NT2/D1 (cell line): Measurements from ENCODE around the gene ZDHHC7.
"Not testable (repeated sequence)": the region's sequence is repeated elsewhere in the genome, so short reads cannot be mapped to it uniquely, and the experiment has no call there.

ENCODE experiments used
- DNase-seq: peaks from one replicate; pipeline ENCODE4 v3.0.0-alpha.2; 2011; ENCODE audit warnings: low read depth, low spot score
- H3K27me3 ChIP-seq: 2 replicates; pipeline ENCODE4 v1.6.0; 2011; ENCODE audit warnings: mild to moderate bottlenecking; ENCODE audit not compliant: insufficient read length, insufficient read depth
- H3K36me3 ChIP-seq: 2 replicates; pipeline ENCODE4 v1.6.1; 2011; ENCODE audit warnings: mild to moderate bottlenecking, low read length, mixed read lengths; ENCODE audit not compliant: insufficient read depth, insufficient read length
- H3K4me1 ChIP-seq: 2 replicates; pipeline ENCODE4 v1.5.1; 2011; ENCODE audit not compliant: insufficient read depth, insufficient read length
- H3K4me3 ChIP-seq: 2 replicates; pipeline ENCODE4 v1.5.1; 2011; ENCODE audit warnings: low read depth; ENCODE audit not compliant: insufficient read length
- H3K9ac ChIP-seq: 2 replicates; pipeline ENCODE4 v1.6.0; 2011; ENCODE audit warnings: low read depth; ENCODE audit not compliant: insufficient read length
- H3K9me3 ChIP-seq: 2 replicates; pipeline ENCODE4 v1.5.1; 2011; ENCODE audit warnings: mild to moderate bottlenecking, low read length; ENCODE audit not compliant: insufficient read depth
- SUZ12 ChIP-seq: IDR thresholded peaks from 2 replicates; pipeline ENCODE4 v1.6.1; 2011; ENCODE audit not compliant: insufficient read length, insufficient read depth; ENCODE audit errors: extremely low read depth
- YY1 ChIP-seq: IDR thresholded peaks from 2 replicates; pipeline ENCODE4 v1.6.1; 2011; ENCODE audit not compliant: insufficient read length, insufficient read depth
- ZNF274 ChIP-seq: IDR thresholded peaks from 2 replicates; pipeline ENCODE4 v1.6.1; 2011; ENCODE audit warnings: mild to moderate bottlenecking, low read depth, low read length

ZDHHC7 gene

GRCh38 chr16:85054948-85055492, 43.7 kb upstream of the ZDHHC7 start:
- DNase-seq = no peak
- Histone ChIP-seq H3K36me3 (no peaks in the 10 kb centered on the region), H3K9ac (no peak overlapping the region), H3K27me3 (no peaks in the 10 kb centered on the region), H3K9me3 (no peaks in the 10 kb centered on the region), H3K4me3 (no peak overlapping the region), H3K4me1 (peaks cover 12% of the 10 kb centered on the region)
- TF ChIP-seq SUZ12 = no peak

GRCh38 chr16:85054321-85054720, 43.0 kb upstream of the ZDHHC7 start:
- not testable (repeated sequence) for H3K9ac ChIP-seq, H3K9me3 ChIP-seq, DNase-seq, H3K4me3 ChIP-seq, H3K27me3 ChIP-seq, H3K36me3 ChIP-seq
- H3K4me1 ChIP-seq = peaks cover 12% of the 10 kb centered on the region

- no peak for TF ChIP-seq ZNF274
- TF ChIP-seq YY1 = no peak
- no peak for TF ChIP-seq SUZ12
- no peaks in the 10 kb centered on the region for H3K9me3 ChIP-seq
- H3K9ac ChIP-seq = no peak overlapping the region
- H3K36me3 ChIP-seq = no peaks in the 10 kb centered on the region
- peaks cover 12% of the 10 kb centered on the region for H3K4me1 ChIP-seq
- DNase-seq = no peak
- no peak overlapping the region for H3K4me3 ChIP-seq
- no peaks in the 10 kb centered on the region for H3K27me3 ChIP-seq
These were observed 41.2 kb upstream of the ZDHHC7 start for GRCh38 chr16:85052536-85052935.

GRCh38 chr16:85051683-85052082, 40.3 kb upstream of the ZDHHC7 start:
- H3K4me3 ChIP-seq = no peak overlapping the region
- peaks cover 12% of the 10 kb centered on the region for H3K4me1 ChIP-seq
- no peaks in the 10 kb centered on the region for H3K9me3 ChIP-seq
- TF ChIP-seq SUZ12 (no peak), ZNF274 (no peak), YY1 (no peak)
- H3K27me3 ChIP-seq = no peaks in the 10 kb centered on the region
- no peak overlapping the region for H3K9ac ChIP-seq
- H3K36me3 ChIP-seq = no peaks in the 10 kb centered on the region
- DNase-seq = no peak

- no peak for TF ChIP-seq ZNF274
- TF ChIP-seq SUZ12 = no peak
- no peak for TF ChIP-seq YY1
- DNase-seq = no peak
- H3K4me3 ChIP-seq = no peak overlapping the region
- no peak overlapping the region for H3K9ac ChIP-seq
- H3K36me3 ChIP-seq = no peaks in the 10 kb centered on the region
- peaks cover 7% of the 10 kb centered on the region for H3K4me1 ChIP-seq
- no peaks in the 10 kb centered on the region for H3K27me3 ChIP-seq
- H3K9me3 ChIP-seq = no peaks in the 10 kb centered on the region
These were observed 39.8 kb upstream of the ZDHHC7 start for GRCh38 chr16:85051067-85051581.

- Histone ChIP-seq H3K27me3 (no peaks in the 10 kb centered on the region), H3K9ac (no peak overlapping the region), H3K4me3 (no peak overlapping the region), H3K4me1 (peaks cover 2% of the 10 kb centered on the region), H3K36me3 (no peaks in the 10 kb centered on the region), H3K9me3 (no peaks in the 10 kb centered on the region)
- TF ChIP-seq ZNF274 (no peak), SUZ12 (no peak), YY1 (no peak)
- no peak for DNase-seq
These were observed 38.5 kb upstream of the ZDHHC7 start for GRCh38 chr16:85049706-85050305.

- no peak for DNase-seq
- Histone ChIP-seq H3K9ac (no peak overlapping the region), H3K4me1 (peaks cover 2% of the 10 kb centered on the region), H3K4me3 (no peak overlapping the region), H3K36me3 (no peaks in the 10 kb centered on the region), H3K27me3 (no peaks in the 10 kb centered on the region), H3K9me3 (no peaks in the 10 kb centered on the region)
- no peak for TF ChIP-seq SUZ12
- TF ChIP-seq ZNF274 = no peak
- TF ChIP-seq YY1 = no peak
These were observed 37.7 kb upstream of the ZDHHC7 start for GRCh38 chr16:85048921-85049562.
